ENCODE data around the gene TMEM150B.

The TMEM150B gene

DNA sequence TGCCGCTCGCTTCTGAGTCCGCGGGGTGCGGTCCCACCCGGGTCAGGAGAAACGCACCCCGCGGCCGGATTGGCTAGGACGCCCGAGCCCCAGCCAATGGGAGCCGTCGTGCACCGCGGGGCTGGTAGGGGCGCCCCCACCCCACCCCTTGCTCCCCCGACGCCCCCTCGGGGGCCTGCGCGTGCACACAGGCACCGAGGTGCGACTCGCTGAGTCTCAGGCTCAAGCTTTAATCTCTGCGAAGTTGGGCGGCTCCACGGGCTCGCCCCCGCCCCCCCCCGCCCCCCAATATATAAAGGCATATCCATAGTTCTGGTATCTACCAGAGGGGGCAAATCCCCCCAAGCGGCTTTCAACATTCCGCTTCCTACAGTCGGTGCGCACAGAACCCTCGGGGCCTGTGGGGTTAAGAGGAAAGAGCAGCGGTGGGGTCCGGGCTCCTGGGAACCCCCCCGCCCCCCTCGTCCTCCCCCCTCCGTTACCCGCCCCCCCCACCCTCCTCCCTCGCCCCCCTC lies 29.6 kb upstream of the TMEM150B start, which contains the start of gene COX6B2:
Gene COX6B2, minus strand, starts transcription at position 22 of the 515 bp plus-strand sequence. CDS start 198 bp downstream, outside the sequence.
- no peak for DNase-seq (ENCODE audit: low read depth in 2 of 2)

DNA sequence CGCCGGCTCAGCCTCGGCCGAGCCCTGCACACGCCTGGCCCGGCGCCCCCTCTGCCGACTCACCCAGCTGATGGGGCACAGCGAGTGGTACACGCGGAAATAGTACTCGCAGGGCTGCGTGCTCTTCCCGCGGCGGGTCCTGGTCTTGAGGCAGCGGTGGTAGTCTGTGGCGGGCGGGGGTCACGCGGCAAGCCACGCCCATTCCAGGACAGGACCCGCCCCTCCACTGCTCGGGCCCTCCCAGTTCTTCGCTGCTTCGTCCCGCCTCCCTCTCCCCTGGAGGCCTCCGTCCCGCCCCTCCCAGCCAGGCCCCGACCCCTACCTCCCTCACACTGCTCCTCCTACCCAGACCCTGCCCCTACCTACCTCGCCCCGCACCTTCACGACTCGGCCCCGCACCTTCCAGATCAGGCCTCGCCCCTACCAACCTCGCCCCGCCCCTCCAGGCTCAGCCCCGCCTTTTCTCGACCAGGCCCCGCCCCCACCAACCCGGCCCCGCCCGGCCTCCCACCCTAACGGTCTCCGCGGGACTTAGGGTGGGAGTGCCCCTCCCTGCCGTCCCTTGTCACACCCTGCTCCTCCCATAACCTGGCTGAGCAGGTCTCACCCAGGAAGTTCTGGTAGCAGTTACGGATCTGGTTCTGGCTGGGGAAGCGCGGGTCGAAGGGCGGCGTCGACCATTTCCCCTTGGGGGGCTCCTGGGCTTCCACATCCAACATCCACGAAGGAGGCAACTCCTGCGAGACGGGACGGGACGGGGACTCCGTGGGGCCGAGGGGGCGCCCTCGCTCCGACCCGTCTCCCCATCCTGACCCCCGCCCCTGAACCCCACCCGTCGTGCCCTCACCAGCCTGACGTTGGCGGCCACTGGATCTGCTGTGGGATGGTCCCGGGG lies 28.9 kb upstream of the TMEM150B start:
- DNase-seq (ENCODE audit: low read depth in 2 of 2), result peak in 1 of 2 donors; percentile 31

DNA sequence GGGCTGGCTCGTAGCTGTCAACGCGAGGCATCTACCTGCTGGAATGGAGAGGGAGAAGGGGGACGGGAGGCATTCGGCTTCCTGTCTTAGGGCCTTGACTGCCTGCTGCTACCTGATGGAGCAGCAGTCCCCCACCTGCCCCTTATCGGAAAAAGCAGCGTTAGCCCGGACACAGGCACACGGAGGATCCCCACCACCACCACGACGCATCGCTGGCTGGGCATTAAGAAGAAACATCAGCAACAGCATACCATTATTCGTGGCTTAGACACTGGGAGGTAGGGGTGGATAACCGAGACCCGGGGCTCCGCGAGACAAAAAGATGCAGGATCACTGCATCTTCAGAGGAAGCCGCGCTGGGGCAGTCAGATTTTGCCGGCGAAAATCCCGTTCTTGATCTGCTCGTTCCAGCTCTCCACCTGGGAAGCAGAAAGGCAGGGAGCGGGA lies 28.2 kb upstream of the TMEM150B start:
- no peak for DNase-seq (ENCODE audit: low read depth in 2 of 2)

- DNase-seq (ENCODE audit: low read depth in 2 of 2), result no peak
These were observed 27.5 kb upstream of the TMEM150B start for GRCh38 chr19:55352549-55353145.

- DNase-seq (ENCODE audit: low read depth in 2 of 2), result no peak
These were observed 26.9 kb upstream of the TMEM150B start for GRCh38 chr19:55352040-55352439.

GRCh38 chr19:55350620-55351315 lies 25.6 kb upstream of the TMEM150B start:
- DNase-seq (ENCODE audit: low read depth in 2 of 2), result no peak

DNA sequence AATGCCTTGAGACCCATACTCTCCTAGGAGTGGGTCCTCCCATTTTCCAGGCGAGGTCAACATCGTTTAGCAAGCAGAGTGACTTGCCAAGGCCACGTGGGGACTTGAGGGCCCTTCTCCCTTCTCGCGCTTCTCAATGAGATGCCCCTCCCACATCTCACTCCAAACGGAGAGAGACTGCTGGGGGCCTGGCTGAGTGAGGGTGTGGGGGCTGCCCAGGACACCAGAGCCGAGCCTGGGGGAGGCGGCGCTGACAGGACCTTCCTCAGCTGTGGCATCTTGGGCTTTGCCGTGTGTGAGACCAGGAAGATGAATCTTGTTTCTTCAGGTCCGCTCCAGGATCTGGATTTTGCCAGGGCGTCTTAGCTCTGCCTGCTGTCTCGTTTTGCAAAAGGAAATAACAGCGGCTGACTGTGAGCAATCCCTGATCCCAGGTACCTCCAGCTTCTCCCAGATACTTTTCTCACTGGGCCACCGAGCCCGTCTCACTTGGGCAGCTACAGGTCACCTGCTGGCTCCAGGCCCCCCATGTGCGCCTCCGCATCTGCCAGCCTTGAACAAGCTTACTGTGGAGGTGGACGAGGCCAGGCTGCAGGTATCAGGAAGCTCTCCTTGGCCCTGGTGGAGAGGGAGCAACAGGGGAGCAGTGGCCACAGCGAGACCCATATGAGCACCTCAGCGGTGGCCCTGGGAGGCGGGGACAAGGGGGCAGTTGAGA lies 23.3 kb upstream of the TMEM150B start:
- no peak for DNase-seq (ENCODE audit: low read depth in 2 of 2)

GRCh38 chr19:55347442-55348009 lies 22.4 kb upstream of the TMEM150B start:
- no peak for DNase-seq (ENCODE audit: low read depth in 2 of 2)

DNA sequence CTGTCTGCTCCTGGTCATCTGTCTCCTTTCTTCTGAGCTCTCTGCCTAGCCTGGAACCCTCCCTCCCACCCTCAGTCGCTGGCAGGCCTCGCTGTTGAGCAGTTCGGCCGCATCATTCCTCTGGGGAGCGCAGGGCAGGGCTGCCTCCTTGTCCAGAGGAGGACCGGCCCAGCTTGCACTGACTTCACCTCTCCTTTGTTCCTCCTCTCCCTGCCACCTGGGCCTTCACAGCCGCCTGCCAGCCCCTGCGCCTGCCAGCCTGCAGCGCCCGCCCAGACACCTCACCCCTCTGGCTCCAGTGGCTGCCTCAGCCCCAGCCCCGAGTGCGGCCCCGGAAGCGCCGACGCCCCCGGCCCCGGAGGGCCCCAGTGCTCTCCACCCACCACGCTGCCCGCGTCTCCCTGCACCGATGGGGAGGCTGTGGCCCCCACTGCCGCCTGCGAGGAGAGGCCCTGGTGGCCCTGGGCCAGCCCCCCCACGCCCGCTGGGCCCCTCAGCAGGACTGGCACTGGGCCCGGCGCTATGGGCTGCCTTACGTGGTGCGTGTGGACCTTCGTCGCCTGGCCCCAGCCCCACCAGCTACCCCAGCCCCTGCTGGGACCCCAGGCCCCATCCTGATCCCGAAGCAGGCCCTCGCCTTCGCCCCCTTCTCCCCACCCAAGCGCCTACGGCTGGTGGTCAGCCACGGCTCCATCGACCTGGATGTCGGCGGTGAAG lies 21.7 kb upstream of the TMEM150B start:
- DNase-seq (ENCODE audit: low read depth in 2 of 2), result no peak

- DNase-seq (ENCODE audit: low read depth in 2 of 2), result no peak
These were observed 20.9 kb upstream of the TMEM150B start for GRCh38 chr19:55345818-55346724.

DNA sequence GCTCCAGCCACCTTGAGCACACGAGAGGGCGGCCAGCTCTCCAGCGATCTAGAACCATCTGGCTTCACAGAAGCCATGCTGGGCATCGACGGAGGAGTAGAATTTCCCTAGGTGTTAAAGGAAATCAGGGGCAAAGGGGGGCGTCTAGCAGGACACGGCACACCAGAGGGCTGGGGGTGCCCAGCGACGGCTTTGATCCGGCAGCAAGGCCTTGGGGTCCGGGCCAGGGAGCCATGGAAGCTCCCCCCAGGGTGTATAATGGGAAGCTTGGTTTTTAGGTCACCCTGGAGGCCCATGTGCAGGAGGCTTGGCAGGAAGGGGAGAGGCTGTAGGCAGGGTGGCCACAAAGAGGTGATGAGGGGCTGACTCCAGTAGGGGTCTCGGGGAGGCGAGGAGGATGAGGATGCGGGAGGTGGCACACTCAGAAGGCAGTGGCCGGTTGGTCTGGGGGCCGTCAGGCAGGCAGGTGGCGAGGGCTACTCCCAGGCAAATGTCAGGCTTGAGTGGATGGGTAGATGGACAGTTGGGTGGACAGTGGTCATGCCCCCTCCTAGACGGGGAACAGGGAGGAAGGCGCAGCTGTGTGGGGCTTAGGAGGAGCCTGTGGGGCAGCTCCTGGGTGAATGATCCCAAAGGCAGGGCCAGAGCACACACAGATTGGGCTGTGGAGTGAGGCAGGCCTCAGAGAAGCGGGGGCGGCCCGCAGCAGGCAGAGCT lies 20.1 kb upstream of the TMEM150B start:
- no peak for DNase-seq (ENCODE audit: low read depth in 2 of 2)

DNA sequence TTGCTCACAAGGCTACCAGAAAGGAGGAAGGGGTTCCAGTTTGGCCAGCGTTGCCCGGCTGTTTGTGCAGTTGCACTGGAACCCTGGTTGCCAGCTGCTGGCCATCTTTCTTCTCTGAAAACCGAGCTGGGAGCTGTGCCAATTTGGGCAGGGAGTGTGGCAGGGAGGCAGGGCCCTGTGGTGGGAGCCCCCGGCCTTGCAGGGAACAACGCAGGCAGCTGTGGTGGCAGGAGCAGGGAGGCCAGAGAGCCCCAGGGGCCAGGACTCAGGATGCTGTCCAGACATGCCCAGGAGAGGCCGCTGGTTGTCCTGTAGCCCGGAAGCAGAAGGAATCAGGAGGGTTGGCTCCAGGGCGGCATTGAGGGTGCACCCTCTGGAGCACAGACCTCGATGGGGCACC lies 19.3 kb upstream of the TMEM150B start:
- no peak for DNase-seq (ENCODE audit: low read depth in 2 of 2)

DNA sequence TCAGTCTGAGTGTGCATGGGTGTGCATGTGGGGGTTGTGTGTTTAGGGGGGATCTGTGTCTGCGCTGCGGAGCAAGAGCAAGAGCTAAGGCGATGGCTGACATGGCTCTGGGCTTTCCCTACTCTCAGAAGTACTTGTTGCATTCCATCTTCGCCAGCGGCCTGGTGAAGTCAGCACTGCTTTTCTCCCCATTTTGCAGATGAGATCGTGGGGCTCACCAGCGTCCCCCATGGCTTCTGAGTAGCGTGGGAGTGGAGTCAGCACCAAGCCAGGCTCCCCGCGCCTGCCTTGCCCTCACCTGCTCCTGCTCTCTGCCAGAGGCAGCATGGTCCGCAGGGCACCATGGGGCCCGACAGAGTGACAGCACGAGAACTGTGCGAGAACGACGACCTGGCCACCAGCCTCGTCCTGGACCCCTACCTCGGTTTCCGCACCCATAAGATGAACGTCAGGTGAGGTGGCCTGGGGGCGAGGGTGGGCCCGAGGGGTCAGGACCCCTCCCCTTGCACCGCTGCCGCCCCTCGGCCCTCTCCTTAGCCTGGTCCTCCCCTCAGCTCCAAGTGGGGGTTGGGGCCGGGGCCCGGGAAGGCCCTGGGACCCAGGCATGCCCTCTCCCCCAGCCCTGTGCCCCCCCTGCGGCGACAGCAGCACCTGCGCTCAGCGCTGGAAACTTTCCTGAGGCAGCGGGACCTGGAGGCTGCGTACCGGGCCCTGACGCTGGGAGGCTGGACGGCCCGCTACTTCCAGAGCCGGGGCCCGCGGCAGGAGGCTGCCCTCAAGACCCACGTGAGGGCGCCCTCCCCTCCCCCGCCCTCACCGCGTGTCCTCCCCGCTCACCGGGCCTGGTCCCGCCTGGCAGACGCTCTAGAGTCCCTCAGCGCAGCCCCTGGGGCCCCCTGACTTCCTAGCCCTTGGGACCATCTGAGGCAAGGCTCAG lies 16.7 kb upstream of the TMEM150B start:
- no peak for DNase-seq (ENCODE audit: low read depth in 2 of 2)

GRCh38 chr19:55341171-55341588 lies 16.0 kb upstream of the TMEM150B start:
- peak; percentile 17 to 21 for DNase-seq (ENCODE audit: low read depth in 2 of 2)

GRCh38 chr19:55340784-55341147 lies 15.6 kb upstream of the TMEM150B start:
- DNase-seq (ENCODE audit: low read depth in 2 of 2), result no peak

GRCh38 chr19:55339889-55340783 lies 15.0 kb upstream of the TMEM150B start:
- no peak for DNase-seq (ENCODE audit: low read depth in 2 of 2)
